H4 (cell line): ENCODE results near the gene LRRC34. TPM values are rescaled to one million over a fixed set of nuclear protein-coding genes. Genes with fewer than 3 reads are reported as not detected.
A peak's percentile ranks its signal among the peaks of the same experiment; 100 is the strongest.

Experiments
- DNase-seq: peaks from one replicate; pipeline ENCODE4 v3.0.0-alpha.2; 2015; ENCODE audit warnings: low spot score
- total RNA-seq: library from RNA; depleted of rRNA; stranded (reverse); fragments of >200 nt; shearing (Covaris generic); gene quantifications from 2 replicates; pipeline ENCODE4 v1.2.3, GENCODE V29; 2014; rRNA removed

The LRRC34 gene
- total RNA-seq, 1 experiment from 2014 or later, result 0.35 TPM

DNA sequence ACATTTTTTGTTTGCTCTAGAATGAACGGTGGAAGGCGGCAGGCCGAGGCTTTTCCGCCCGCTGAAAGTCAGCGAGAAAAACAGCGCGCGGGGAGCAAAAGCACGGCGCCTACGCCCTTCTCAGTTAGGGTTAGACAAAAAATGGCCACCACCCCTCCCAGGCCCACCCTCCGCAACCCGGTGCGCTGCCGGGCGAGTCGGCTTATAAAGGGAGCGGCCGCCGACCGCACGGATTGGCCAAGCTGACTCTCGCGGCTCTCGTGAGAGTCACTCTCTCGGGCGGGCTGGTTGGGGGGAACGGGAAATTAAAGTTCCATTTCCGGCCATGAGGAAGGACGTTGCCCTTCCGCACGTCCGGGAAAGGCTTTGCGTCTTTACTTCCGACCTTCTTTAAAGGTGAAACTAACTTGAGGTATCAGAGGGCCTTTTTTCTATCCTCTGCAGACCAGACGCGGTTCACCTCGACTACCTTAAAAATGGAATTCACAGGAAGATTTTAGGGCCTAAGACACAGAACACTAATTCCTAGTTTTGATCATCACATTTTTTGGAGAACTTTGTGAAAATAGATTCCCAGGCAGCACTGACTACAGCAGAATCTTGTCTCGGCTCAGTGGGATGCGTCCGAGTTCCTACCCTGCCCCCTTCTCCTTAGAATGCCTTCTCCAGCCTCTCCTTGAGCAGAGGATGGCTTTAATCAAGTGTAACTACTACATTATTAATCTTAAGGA is 47.7 kb downstream of the LRRC34 start, which contains the start of gene TERC:
TERC (minus strand) TSS at position 179 of the 731 bp plus-strand sequence.
- peak; percentile 71 for DNase-seq

DNA sequence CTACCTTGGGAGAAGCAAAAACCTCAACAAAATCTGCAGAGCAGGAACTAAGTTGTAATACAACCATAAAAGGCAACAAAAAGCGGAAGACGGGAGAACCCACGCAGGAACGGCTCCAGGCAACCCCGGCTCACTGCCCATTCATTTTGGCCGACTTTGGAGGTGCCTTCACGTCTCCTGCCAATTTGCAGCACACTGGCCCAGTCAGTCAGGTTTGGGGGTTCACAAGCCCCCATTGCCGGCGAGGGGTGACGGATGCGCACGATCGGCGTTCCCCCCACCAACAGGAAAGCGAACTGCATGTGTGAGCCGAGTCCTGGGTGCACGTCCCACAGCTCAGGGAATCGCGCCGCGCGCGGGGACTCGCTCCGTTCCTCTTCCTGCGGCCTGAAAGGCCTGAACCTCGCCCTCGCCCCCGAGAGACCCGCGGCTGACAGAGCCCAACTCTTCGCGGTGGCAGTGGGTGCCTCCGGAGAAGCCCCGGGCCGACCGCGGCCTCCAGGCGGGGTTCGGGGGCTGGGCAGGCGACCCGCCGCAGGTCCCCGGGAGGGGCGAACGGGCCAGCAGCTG is 48.3 kb downstream of the LRRC34 start:
- no peak for DNase-seq

- peak; percentile 73 for DNase-seq
These were observed 52.2 kb downstream of the LRRC34 start for GRCh38 chr3:169760479-169760878.

DNA sequence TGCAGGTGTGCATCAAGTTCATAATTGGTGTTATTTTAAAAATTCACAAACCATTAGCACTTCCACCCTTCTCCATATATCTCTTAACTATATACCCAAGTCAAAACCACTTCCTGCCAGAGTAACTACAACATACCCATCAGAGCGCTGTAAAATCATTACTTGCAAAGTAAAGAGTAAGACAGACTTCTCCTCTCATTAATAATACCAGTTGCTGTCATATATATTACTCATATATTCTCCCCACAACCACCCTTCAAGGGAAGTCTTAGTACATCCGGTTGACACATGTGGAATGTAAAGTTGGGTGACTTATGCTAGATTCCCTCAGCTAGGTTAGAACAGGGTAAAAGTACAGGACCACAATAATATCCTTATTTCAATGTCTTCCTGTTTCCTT is 53.4 kb downstream of the LRRC34 start:
- no peak for DNase-seq

DNA sequence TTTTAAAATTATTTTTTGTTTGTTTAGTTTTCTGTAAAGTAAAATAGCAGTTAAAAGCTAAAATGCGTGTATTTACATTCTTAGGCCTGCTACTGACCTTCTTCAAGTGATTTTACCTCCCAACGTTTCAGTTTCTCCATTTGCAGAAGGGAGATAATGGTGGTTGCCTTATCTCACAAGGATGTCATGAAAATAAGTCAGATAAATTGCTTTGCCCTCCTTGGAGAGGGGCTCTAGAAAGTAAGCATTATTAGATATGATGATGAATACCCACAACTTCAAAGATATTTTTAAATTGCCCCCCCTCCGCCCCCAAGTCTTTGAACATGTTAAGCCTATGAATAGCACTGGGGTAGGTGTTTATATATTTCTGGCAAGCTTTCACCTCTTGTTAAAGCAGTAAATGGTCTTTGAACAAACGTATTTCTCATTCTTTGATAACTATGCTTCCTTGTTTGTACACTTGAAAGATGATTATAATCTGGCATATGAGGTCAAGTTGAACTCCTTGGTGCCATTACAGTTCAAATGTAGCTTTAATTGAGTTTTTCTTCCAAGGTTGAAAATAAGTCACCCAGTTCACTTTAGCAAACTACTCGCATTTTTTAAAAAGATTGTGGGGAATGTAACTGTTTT is 54.2 kb downstream of the LRRC34 start:
- DNase-seq, result no peak

DNA sequence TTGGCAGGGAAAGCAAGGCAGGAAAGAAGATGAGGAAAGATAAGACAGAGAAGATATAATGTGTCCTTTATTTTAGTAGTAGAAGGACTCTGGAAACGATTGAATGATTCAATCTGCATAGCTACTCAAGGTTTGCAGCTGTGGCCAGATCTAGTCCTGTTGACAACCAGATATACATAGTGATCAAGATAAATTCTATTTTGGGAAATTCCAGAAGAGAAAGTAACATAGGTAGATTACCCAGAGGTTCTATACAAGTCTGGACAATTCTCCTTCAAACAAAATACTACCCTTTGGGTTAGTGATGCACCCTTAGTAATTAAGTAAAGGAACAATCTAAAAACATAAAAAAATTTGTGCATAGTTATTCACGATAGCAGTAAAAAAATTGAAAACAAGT is 57.2 kb downstream of the LRRC34 start:
- no peak for DNase-seq

DNA sequence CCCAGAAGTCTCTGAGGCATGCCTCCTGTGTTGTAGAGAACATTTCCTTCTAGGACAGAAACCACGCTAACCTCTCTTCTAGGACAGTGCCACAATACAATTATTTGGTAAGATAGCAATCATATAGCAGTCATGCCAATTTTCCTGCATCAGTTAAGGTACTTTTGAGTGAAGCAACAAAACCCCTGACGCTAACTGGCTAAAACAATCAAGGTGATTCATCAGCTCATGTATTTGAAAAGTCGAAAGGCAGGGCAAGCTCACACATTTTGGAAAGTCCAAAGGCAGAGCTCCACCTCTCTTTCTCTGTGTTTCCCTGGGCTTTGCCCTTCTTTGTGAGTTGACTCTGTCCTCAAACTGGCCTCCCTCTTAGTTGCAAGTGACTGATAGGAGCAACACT is 58.0 kb downstream of the LRRC34 start:
- DNase-seq, result no peak

DNA sequence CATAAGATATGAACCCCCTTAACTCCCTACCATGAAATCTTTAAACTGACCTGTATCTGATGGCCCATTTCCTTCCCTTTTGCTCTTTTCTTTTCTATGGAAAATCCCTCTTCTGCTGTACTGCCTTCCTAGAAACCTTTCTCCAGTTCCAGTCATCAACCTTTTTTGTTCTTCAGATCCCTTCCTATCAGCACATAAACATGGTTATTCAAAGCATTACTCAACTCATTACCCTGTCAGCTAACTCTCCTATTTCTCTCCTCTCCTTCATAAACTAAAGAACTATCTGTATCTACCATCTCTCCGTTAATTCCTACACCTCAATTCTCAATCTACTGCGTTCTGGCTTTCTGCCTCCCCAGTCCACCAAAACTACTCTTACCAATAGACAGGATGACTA is 60.8 kb downstream of the LRRC34 start:
- DNase-seq, result no peak

DNA sequence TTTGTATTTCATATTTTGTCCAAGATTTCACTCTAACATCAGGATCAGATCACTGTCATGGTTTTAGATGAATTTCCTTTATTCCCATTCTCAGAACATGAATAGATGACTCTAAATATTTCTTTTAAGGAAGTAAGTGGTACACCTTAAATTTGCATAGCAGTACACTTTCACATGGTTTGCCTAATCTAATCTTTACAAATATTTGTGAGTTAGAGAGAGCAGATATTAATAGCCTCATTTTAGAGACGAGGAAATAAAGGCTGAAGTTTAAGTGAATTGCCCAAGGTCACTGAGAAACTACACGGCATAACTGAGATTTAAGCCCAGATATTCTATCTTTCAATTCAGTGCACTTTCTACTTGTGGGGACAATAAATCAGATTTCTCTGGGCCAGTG is 62.0 kb downstream of the LRRC34 start:
- DNase-seq, result no peak

GRCh38 chr3:169748670-169749069 is 64.0 kb downstream of the LRRC34 start:
- DNase-seq, result no peak

- no peak for DNase-seq
These were observed 65.8 kb downstream of the LRRC34 start for GRCh38 chr3:169746924-169747323.

- peak; percentile 37 for DNase-seq
These were observed 68.2 kb downstream of the LRRC34 start for GRCh38 chr3:169744366-169745054.

Other genes with a start within 250 kb of the LRRC34 start
- 22.8 and 32.4 TPM in 2 replicates for gene MECOM, start 149.2 kb downstream of the LRRC34 start, total RNA-seq
- 20.2 and 68.1 TPM in 2 replicates for gene TERC, start 47.8 kb downstream of the LRRC34 start, total RNA-seq
- gene ACTRT3, start 43.3 kb downstream of the LRRC34 start, total RNA-seq, result not detected in 2 replicates
- 18.7 and 19.5 TPM in 2 replicates for gene MYNN, start 39.5 kb downstream of the LRRC34 start, total RNA-seq
- not detected in 2 replicates for gene LRRIQ4, start within 50 bp of the LRRC34 start, total RNA-seq
- gene LRRC31, start 57.0 kb upstream of the LRRC34 start, total RNA-seq, result not detected in 2 replicates
- gene SAMD7, start 98.7 kb upstream of the LRRC34 start, total RNA-seq, result not detected in 2 replicates
- gene SEC62, start 153.9 kb upstream of the LRRC34 start, total RNA-seq, result 15.2 and 25.7 TPM in 2 replicates
- gene GPR160, start 225.1 kb upstream of the LRRC34 start, total RNA-seq, result 2.9 and 5.6 TPM in 2 replicates